Lower leg skin (tissue), 3 donors: ENCODE data around the gene GP5.

Source experiments
- CTCF ChIP-seq, 3 donors: fragments of 450-650 bp; IDR thresholded peaks; one replicate each; pipeline ENCODE4 v1.5.1; 2016; ENCODE audit warnings: antibody characterized with exemption in 3 of 3, mild to moderate bottlenecking in 3 of 3, moderate library complexity in 2 of 3
- POLR2A ChIP-seq, 2 donors: fragments of 450-650 bp; IDR thresholded peaks; one replicate each; pipeline ENCODE4 v1.6.1; 2016 to 2017; ENCODE audit warnings: antibody characterized with exemption in 2 of 2, mild to moderate bottlenecking in 1 of 2, moderate library complexity in 1 of 2

- TF ChIP-seq CTCF (IDR thresholded peaks at IDR 0.05) (no peak), POLR2A (IDR thresholded peaks at IDR 0.05) (no peak)
These were observed 47.0 kb downstream of the GP5 start for GRCh38 chr3:194351952-194352536.
